ENCODE results near the gene GREB1. TPM values are rescaled to one million over a fixed set of nuclear protein-coding genes. Genes with fewer than 3 reads are reported as not detected.

GREB1 gene
- total RNA-seq, 2 donors from 2014 or later = 3.1 to 7.6 TPM

- Histone ChIP-seq H3K4me3 (no peak overlapping the region), H3K27me3 (no peaks in the 10 kb centered on the region), H3K27ac (peak overlapping the region in 1 of 2 donors; percentile 32), H3K36me3 (no peaks in the 10 kb centered on the region), H3K9me3 (no peaks in the 10 kb centered on the region), H3K4me1 (peaks cover 0 to 11% of the 10 kb centered on the region in 2 donors)
- TF ChIP-seq CTCF (IDR thresholded peaks at IDR 0.05) = peak; percentile 59 to 86
- DNase-seq (ENCODE audit: low spot score) = no peak
Measured at GRCh38 chr2:11582862-11583752, 49.3 kb downstream of the GREB1 start.

- Histone ChIP-seq H3K27me3 (no peaks in the 10 kb centered on the region), H3K4me1 (peaks cover 0 to 11% of the 10 kb centered on the region in 2 donors), H3K4me3 (no peak overlapping the region), H3K9me3 (no peaks in the 10 kb centered on the region), H3K27ac (peak overlapping the region in 1 of 2 donors; percentile 32), H3K36me3 (no peaks in the 10 kb centered on the region)
- TF ChIP-seq CTCF (IDR thresholded peaks at IDR 0.05) = peak; percentile 64 to 87
- DNase-seq (ENCODE audit: low spot score) = peak; percentile 71
Measured at GRCh38 chr2:11583840-11584524, 50.1 kb downstream of the GREB1 start.

- H3K9me3 ChIP-seq = no peaks in the 10 kb centered on the region
- no peaks in the 10 kb centered on the region for H3K36me3 ChIP-seq
- TF ChIP-seq CTCF (IDR thresholded peaks at IDR 0.05) = peak in 1 of 2 donors; percentile 7
- no peak overlapping the region for H3K4me3 ChIP-seq
- peaks cover 0 to 11% of the 10 kb centered on the region in 2 donors for H3K4me1 ChIP-seq
- H3K27me3 ChIP-seq = no peaks in the 10 kb centered on the region
- no peak for DNase-seq (ENCODE audit: low spot score)
- no peak overlapping the region for H3K27ac ChIP-seq
Measured at GRCh38 chr2:11584525-11585056, 50.7 kb downstream of the GREB1 start.

GRCh38 chr2:11585071-11585470, 51.2 kb downstream of the GREB1 start:
- Histone ChIP-seq H3K36me3 (no peaks in the 10 kb centered on the region), H3K4me3 (no peak overlapping the region), H3K27me3 (no peaks in the 10 kb centered on the region), H3K9me3 (no peaks in the 10 kb centered on the region), H3K4me1 (peaks cover 0 to 11% of the 10 kb centered on the region in 2 donors), H3K27ac (no peak overlapping the region)
- no peak for TF ChIP-seq CTCF (IDR thresholded peaks at IDR 0.05)
- DNase-seq (ENCODE audit: low spot score) = no peak

GRCh38 chr2:11588228-11589110, 54.6 kb downstream of the GREB1 start:
- H3K27me3 ChIP-seq = no peaks in the 10 kb centered on the region
- H3K4me1 ChIP-seq = peaks cover 0 to 10% of the 10 kb centered on the region in 2 donors
- no peak overlapping the region for H3K27ac ChIP-seq
- TF ChIP-seq CTCF (IDR thresholded peaks at IDR 0.05) = no peak
- no peaks in the 10 kb centered on the region for H3K9me3 ChIP-seq
- no peak overlapping the region for H3K4me3 ChIP-seq
- no peaks in the 10 kb centered on the region for H3K36me3 ChIP-seq
- no peak for DNase-seq (ENCODE audit: low spot score)
